ENCODE measurements around the gene CCR3. TPM values are rescaled to one million over a fixed set of nuclear protein-coding genes. Genes with fewer than 3 reads are reported as not detected.

CCR3 gene
- polyA plus RNA-seq, 3 donors from 2014 or later: 0.39 TPM; not detected in 2

- Mint-ChIP-seq H3K36me3 (no peaks in the 10 kb centered on the region), H3K4me3 (no peak overlapping the region), H3K27ac (no peak overlapping the region), H3K9me3 (no peaks in the 10 kb centered on the region), H3K4me1 (peaks cover 27% of the 10 kb centered on the region in 2 donors), H3K27me3 (ENCODE audit: low read depth in 3 of 3) (peaks cover 0 to 7% (median 2%) of the 10 kb centered on the region in 3 donors)
- no peak for DNase-seq
Measured at GRCh38 chr3:46231323-46231722, 10.9 kb upstream of the CCR3 start.

- no peak for DNase-seq
- Mint-ChIP-seq H3K4me3 (no peak overlapping the region), H3K27ac (peak overlapping the region in 2 of 6 donors; percentile 27 to 50), H3K4me1 (peaks cover 41% of the 10 kb centered on the region in 2 donors), H3K36me3 (no peaks in the 10 kb centered on the region), H3K9me3 (no peaks in the 10 kb centered on the region), H3K27me3 (ENCODE audit: low read depth in 3 of 3) (peaks cover 0 to 3% (median 2%) of the 10 kb centered on the region in 3 donors)
Measured at GRCh38 chr3:46233194-46233593, 9.1 kb upstream of the CCR3 start.

GRCh38 chr3:46235425-46235824 lies 6.8 kb upstream of the CCR3 start:
- H3K9me3 Mint-ChIP-seq: no peaks in the 10 kb centered on the region
- no peak for DNase-seq
- H3K27me3 Mint-ChIP-seq (ENCODE audit: low read depth in 3 of 3): no peaks in the 10 kb centered on the region
- peaks cover 33 to 34% of the 10 kb centered on the region in 2 donors for H3K4me1 Mint-ChIP-seq
- peak overlapping the region in 2 of 6 donors; percentile 30 to 75 for H3K27ac Mint-ChIP-seq
- no peaks in the 10 kb centered on the region for H3K36me3 Mint-ChIP-seq
- H3K4me3 Mint-ChIP-seq: peak overlapping the region in 1 of 5 donors; percentile 14

- peak; percentile 61 to 73 (median 71) for DNase-seq
- Mint-ChIP-seq H3K4me1 (peaks cover 33 to 34% of the 10 kb centered on the region in 2 donors), H3K27ac (peak overlapping the region; percentile 41 to 84 (median 76)), H3K9me3 (no peaks in the 10 kb centered on the region), H3K27me3 (ENCODE audit: low read depth in 3 of 3) (no peaks in the 10 kb centered on the region), H3K4me3 (peak overlapping the region; percentile 37 to 74 (median 69)), H3K36me3 (no peaks in the 10 kb centered on the region)
Measured at GRCh38 chr3:46236294-46237054, 5.8 kb upstream of the CCR3 start.

- H3K4me3 Mint-ChIP-seq: no peak overlapping the region
- H3K27ac Mint-ChIP-seq: no peak overlapping the region
- peaks cover 36 to 41% of the 10 kb centered on the region in 2 donors for H3K4me1 Mint-ChIP-seq
- no peaks in the 10 kb centered on the region for H3K36me3 Mint-ChIP-seq
- no peaks in the 10 kb centered on the region for H3K27me3 Mint-ChIP-seq (ENCODE audit: low read depth in 3 of 3)
- H3K9me3 Mint-ChIP-seq: peaks cover 0 to 1% (median 0%) of the 10 kb centered on the region in 6 donors
- DNase-seq: no peak
Measured at GRCh38 chr3:46238386-46238785, 3.9 kb upstream of the CCR3 start.

- DNase-seq: no peak
- Mint-ChIP-seq H3K27me3 (ENCODE audit: low read depth in 3 of 3) (no peaks in the 10 kb centered on the region), H3K27ac (peak overlapping the region in 1 of 6 donors; percentile 60), H3K9me3 (peaks cover 0 to 2% (median 0%) of the 10 kb centered on the region in 6 donors), H3K36me3 (no peaks in the 10 kb centered on the region), H3K4me3 (no peak overlapping the region), H3K4me1 (peaks cover 36 to 41% of the 10 kb centered on the region in 2 donors)
Measured at GRCh38 chr3:46239301-46239938, 2.8 kb upstream of the CCR3 start.

GRCh38 chr3:46239952-46240351 lies 2.3 kb upstream of the CCR3 start:
- Mint-ChIP-seq H3K27me3 (ENCODE audit: low read depth in 3 of 3) (no peaks in the 10 kb centered on the region), H3K4me3 (no peak overlapping the region)

GRCh38 chr3:46243560-46243959 lies 1.3 kb downstream of the CCR3 start:
- H3K4me3 Mint-ChIP-seq: no peak overlapping the region
- no peak for DNase-seq
- peaks cover 0 to 2% (median 0%) of the 10 kb centered on the region in 6 donors for H3K9me3 Mint-ChIP-seq
- H3K27ac Mint-ChIP-seq: peak overlapping the region in 1 of 6 donors; percentile 0
- H3K27me3 Mint-ChIP-seq (ENCODE audit: low read depth in 3 of 3): no peaks in the 10 kb centered on the region
- H3K4me1 Mint-ChIP-seq: peaks cover 3 to 7% of the 10 kb centered on the region in 2 donors
- H3K36me3 Mint-ChIP-seq: no peaks in the 10 kb centered on the region

More at GRCh38 chr3:46239952-46240351, 2.3 kb upstream of the CCR3 start:
- H3K27ac Mint-ChIP-seq: peak overlapping the region in 1 of 6 donors; percentile 60
- no peak for DNase-seq
- H3K9me3 Mint-ChIP-seq: peaks cover 0 to 2% (median 0%) of the 10 kb centered on the region in 6 donors
- H3K36me3 Mint-ChIP-seq: no peaks in the 10 kb centered on the region
- peaks cover 35 to 41% of the 10 kb centered on the region in 2 donors for H3K4me1 Mint-ChIP-seq

- no peak for DNase-seq
- Mint-ChIP-seq H3K27ac (no peak overlapping the region), H3K9me3 (peaks cover 0 to 2% (median 0%) of the 10 kb centered on the region in 6 donors), H3K4me3 (no peak overlapping the region), H3K27me3 (ENCODE audit: low read depth in 3 of 3) (no peaks in the 10 kb centered on the region), H3K4me1 (peaks cover 3 to 7% of the 10 kb centered on the region in 2 donors), H3K36me3 (no peaks in the 10 kb centered on the region)
Measured at GRCh38 chr3:46245146-46245545, 2.9 kb downstream of the CCR3 start.

- H3K27me3 Mint-ChIP-seq (ENCODE audit: low read depth in 3 of 3): peaks cover 0 to 4% (median 1%) of the 10 kb centered on the region in 3 donors
Measured at GRCh38 chr3:46252980-46253379, 10.7 kb downstream of the CCR3 start.

GRCh38 chr3:46258525-46258924 lies 16.3 kb downstream of the CCR3 start:
- Mint-ChIP-seq H3K27ac (no peak overlapping the region), H3K4me3 (no peak overlapping the region), H3K36me3 (peaks cover 0 to 10% (median 4%) of the 10 kb centered on the region in 3 donors), H3K9me3 (peaks cover 0 to 5% (median 2%) of the 10 kb centered on the region in 6 donors), H3K4me1 (peaks cover 13 to 17% of the 10 kb centered on the region in 2 donors), H3K27me3 (ENCODE audit: low read depth in 3 of 3) (peaks cover 0 to 2% (median 0%) of the 10 kb centered on the region in 3 donors)
- DNase-seq: no peak

More at GRCh38 chr3:46252980-46253379, 10.7 kb downstream of the CCR3 start:
- Mint-ChIP-seq H3K36me3 (no peaks in the 10 kb centered on the region), H3K4me1 (no peaks in the 10 kb centered on the region), H3K9me3 (no peaks in the 10 kb centered on the region), H3K27ac (no peak overlapping the region), H3K4me3 (no peak overlapping the region)
- no peak for DNase-seq

- Mint-ChIP-seq H3K4me3 (peak overlapping the region; percentile 42 to 79 (median 62)), H3K36me3 (peaks cover 0 to 13% (median 4%) of the 10 kb centered on the region in 3 donors), H3K27me3 (ENCODE audit: low read depth in 3 of 3) (peaks cover 0 to 2% (median 0%) of the 10 kb centered on the region in 3 donors), H3K9me3 (peaks cover 0 to 5% (median 2%) of the 10 kb centered on the region in 6 donors), H3K4me1 (peaks cover 23 to 29% of the 10 kb centered on the region in 2 donors), H3K27ac (peak overlapping the region in 5 of 6 donors; percentile 70 to 86 (median 77))
- peak in 1 of 3 donors; percentile 28 for DNase-seq
Measured at GRCh38 chr3:46261926-46262594, 19.8 kb downstream of the CCR3 start.

- H3K4me1 Mint-ChIP-seq: peaks cover 41 to 49% of the 10 kb centered on the region in 2 donors
- H3K36me3 Mint-ChIP-seq: peaks cover 0 to 21% (median 4%) of the 10 kb centered on the region in 3 donors
- H3K9me3 Mint-ChIP-seq: peaks cover 0 to 5% (median 2%) of the 10 kb centered on the region in 6 donors
- peak overlapping the region in 1 of 6 donors; percentile 19 for H3K27ac Mint-ChIP-seq
- peaks cover 1 to 4% (median 2%) of the 10 kb centered on the region in 3 donors for H3K27me3 Mint-ChIP-seq (ENCODE audit: low read depth in 3 of 3)
- H3K4me3 Mint-ChIP-seq: peak overlapping the region in 1 of 5 donors; percentile 33
- DNase-seq: no peak
Measured at GRCh38 chr3:46264002-46264401, 21.7 kb downstream of the CCR3 start.
